A549 (cell line): ENCODE data around the gene BABAM1. TPM values are rescaled to one million over a fixed set of nuclear protein-coding genes. Genes with fewer than 3 reads are reported as not detected.

Source experiments
- ATAC-seq, 2 experiments: fragments of 200-7000 bp in 1 of 2; fragments of >200 bp in 1 of 2; cut with Nextera tagmentation in 1 of 2; cut with Tn5 transposase in 1 of 2; 3 replicates each; pipeline versions ENCODE4 v1.8.0 to v1.9.1; 2018 to 2020; ENCODE audit warnings: mild to moderate bottlenecking in 1 of 2, moderate library complexity in 1 of 2
- CTCF ChIA-PET: fragments of 300-600 bp; sonication (Branson Sonifier 250); formaldehyde crosslinking; extraction: SDS; loops from one replicate; lab custom pipeline; 2021; ENCODE audit warnings: antibody characterized with exemption, inconsistent platforms; lab: Yijun Ruan, JAX
- POLR2A ChIA-PET: fragments of 350-600 bp; formaldehyde crosslinking; extraction: SDS; loops from one replicate; lab custom pipeline; 2021; ENCODE audit warnings: antibody characterized with exemption, inconsistent platforms; lab: Yijun Ruan, JAX
- DNase-seq, 2 experiments: peaks; one replicate each; pipeline versions ENCODE4 v3.0.0 to v3.0.0-alpha.2; 2011 to 2016; ENCODE audit warnings: low read depth in 1 of 2, low spot score in 1 of 2
- FAIRE-seq: peaks from 2 replicates; lab custom pipeline; 2011; peaks lifted over from hg19 to GRCh38; lab: Jason Lieb, UNC
- H3K27ac ChIP-seq, 2 experiments: fragments of >200 bp; sonication (Bioruptor Twin); formaldehyde crosslinking; 3 replicates each; pipeline ENCODE4 v1.5.1; 2016 to 2017
- H3K4me1 ChIP-seq: fragments of >200 bp; sonication (Bioruptor Twin); formaldehyde crosslinking; 3 replicates; pipeline ENCODE4 v1.6.1; 2016
- H3K4me2 ChIP-seq: fragments of >200 bp; sonication (Bioruptor Twin); formaldehyde crosslinking; 3 replicates; pipeline ENCODE4 v1.6.1; 2016
- H3K4me3 ChIP-seq: fragments of >200 bp; sonication (Bioruptor Twin); formaldehyde crosslinking; 3 replicates; pipeline ENCODE4 v1.5.1; 2016
- H3K9me3 ChIP-seq: fragments of >200 bp; sonication (Bioruptor Twin); formaldehyde crosslinking; 3 replicates; pipeline ENCODE4 v1.6.1; 2016
- CTCF ChIP-seq: fragments of >200 bp; sonication (Bioruptor Twin); formaldehyde crosslinking; IDR thresholded peaks from 3 replicates; pipeline ENCODE4 v1.5.1; 2016
- E2F6 ChIP-seq: IDR thresholded peaks from 2 replicates; pipeline ENCODE4 v1.6.1; 2012; ENCODE audit warnings: low read depth, borderline replicate concordance
- FOSL2 ChIP-seq, 2 experiments: fragments of 450-650 bp in 1 of 2; fragments of >200 bp in 1 of 2; sonication (Bioruptor Twin) in 1 of 2; formaldehyde crosslinking; IDR thresholded peaks; 2 replicates each; pipeline versions ENCODE4 v1.5.0 to v1.6.1; 2016 to 2020; ENCODE audit warnings: mild to moderate bottlenecking in 1 of 2, moderate library complexity in 1 of 2
- HMGXB4 ChIP-seq: fragments of 250-450 bp; sonication (Bioruptor Pico); IDR thresholded peaks from 2 replicates; pipeline ENCODE4 v1.5.0; 2021; ENCODE audit warnings: mild to moderate bottlenecking, moderate library complexity, borderline replicate concordance
- JUN ChIP-seq, 2 experiments: fragments of >200 bp; sonication (Bioruptor Twin); formaldehyde crosslinking; IDR thresholded peaks; 2 replicates in 1 of 2; 3 replicates in 1 of 2; pipeline ENCODE4 v1.6.1; 2016 to 2017
- KDM1A ChIP-seq: fragments of 200-600 bp; sonication (generic); IDR thresholded peaks from 2 replicates; pipeline ENCODE4 v1.6.1; 2016; ENCODE audit warnings: low read depth, mild to moderate bottlenecking
- MAX ChIP-seq: IDR thresholded peaks from 2 replicates; pipeline ENCODE4 v1.6.1; 2012
- NR3C1 ChIP-seq: fragments of >200 bp; sonication (Bioruptor Twin); formaldehyde crosslinking; IDR thresholded peaks from 3 replicates; pipeline ENCODE4 v1.6.1; 2017
- PHF8 ChIP-seq: fragments of 200-600 bp; sonication (generic); IDR thresholded peaks from 2 replicates; pipeline ENCODE4 v1.6.1; 2016; ENCODE audit warnings: low read depth, mild to moderate bottlenecking, antibody characterized with exemption, moderate library complexity, borderline replicate concordance
- POLR2A ChIP-seq: IDR thresholded peaks from 2 replicates; pipeline ENCODE4 v1.6.1; 2012; ENCODE audit warnings: mild to moderate bottlenecking, low read length
- RAD21 ChIP-seq, 2 experiments: fragments of >200 bp in 1 of 2; sonication (Bioruptor Twin) in 1 of 2; formaldehyde crosslinking in 1 of 2; IDR thresholded peaks in 1 of 2; conservative IDR thresholded peaks in 1 of 2; 2 replicates in 1 of 2; 3 replicates in 1 of 2; pipeline ENCODE4 v1.6.1; 2012 to 2018; ENCODE audit warnings: inconsistent platforms in 1 of 2
- RNF2 ChIP-seq: fragments of 200-600 bp; sonication (generic); IDR thresholded peaks from 2 replicates; pipeline ENCODE4 v1.6.1; 2016; ENCODE audit warnings: low read depth, mild to moderate bottlenecking, antibody characterized with exemption, moderate library complexity, borderline replicate concordance
- SMC3 ChIP-seq: fragments of >200 bp; sonication (Bioruptor Twin); formaldehyde crosslinking; IDR thresholded peaks from 3 replicates; pipeline ENCODE4 v1.6.1; 2018; ENCODE audit warnings: inconsistent platforms
- WGBS: methylation state at CpG from one replicate; pipeline ENCODE4 v1.1.6; 2017; ENCODE audit errors: missing lambda C conversion rate; 5-methylcytosine and 5-hydroxymethylcytosine counted together
- polyA plus RNA-seq, 4 experiments: library from polyadenylated mRNA; depleted of rRNA in 3 of 4; stranded (reverse); fragments of >200 nt; fragmentation: RNase III in 1 of 4; extraction: RNeasy Plus Mini Kit Qiagen cat#74134 plus additional on column Dnase treatment in 1 of 4; gene quantifications; 2 replicates in 3 of 4; 3 replicates in 1 of 4; pipeline ENCODE4 v1.2.3, GENCODE V29; 2011 to 2017

Gene BABAM1
- polyA plus RNA-seq, 2 of the 4 experiments (the other 2 are of a cell fraction): 56.0 to 67.6 TPM

- Histone ChIP-seq H3K4me2 (peak overlapping the region; percentile 100), H3K27ac (peak overlapping the region; percentile 99 to 100), H3K4me1 (peaks cover 56% of the 10 kb centered on the region), H3K4me3 (peak overlapping the region; percentile 88), H3K9me3 (no peaks in the 10 kb centered on the region)
- peak; percentile 56 to 79 for ATAC-seq
- DNase-seq: peak in 1 of 2 experiments; percentile 73
- ChIA-PET CTCF (interaction anchor here (0.9 to 10.0 kb wide), 18 partner anchors 8 to 167 kb away, joined by 3 to 62 read pairs (median 4); partner anchors contain the start of genes ANKLE1, OCEL1 and USHBP1), POLR2A (interaction anchor here (1.2 to 2.0 kb wide), 3 partner anchors 9 to 32 kb away, joined by 7 to 18 read pairs (median 16); partner anchors contain the start of genes BABAM1, OCEL1 and USE1)
- TF ChIP-seq RNF2 (0 out of 2 replicates have a peak, but pooled peaks have one; percentile 77), KDM1A (no peak), SMC3 (peak; percentile 21; the same call in 1 of the 3 replicates), RAD21 (conservative IDR thresholded peaks at IDR 0.05 in 1 of 2, IDR thresholded peaks at IDR 0.05 in 1 of 2) (peak; percentile 22 to 29; a peak in 2 of 5 replicates), PHF8 (0 out of 2 replicates have a peak, but pooled peaks have one; percentile 13), FOSL2 (IDR thresholded peaks at IDR 0.05) (no peak), FOSL2 (CRISPR knock-in tag; IDR thresholded peaks at IDR 0.05) (no peak), CTCF (peak; percentile 48), MAX (peak; percentile 64; the same call in 1 of the 2 replicates), NR3C1 (no peak), E2F6 (peak; percentile 17; the same call in 1 of the 2 replicates)
- no peak for FAIRE-seq
- no CpG with 5 or more reads among the region's 80 CpGs for WGBS
Measured at GRCh38 chr19:17235300-17235970, 31.8 kb upstream of the BABAM1 start.

GRCh38 chr19:17235971-17236777, 31.1 kb upstream of the BABAM1 start:
- peak overlapping the region; percentile 99 to 100 for H3K27ac ChIP-seq
- DNase-seq (peak in 1 of 2 experiments; percentile 88), ATAC-seq (peak; percentile 68 to 69), FAIRE-seq (no peak)
- no peaks in the 10 kb centered on the region for H3K9me3 ChIP-seq
- ChIA-PET CTCF (interaction anchor here (0.6 to 10.0 kb wide), 16 partner anchors 7 to 167 kb away, joined by 3 to 62 read pairs (median 4); partner anchors contain the start of genes ANKLE1, OCEL1 and USHBP1), POLR2A (interaction anchor here (1.2 to 2.0 kb wide), 3 partner anchors 10 to 31 kb away, joined by 7 to 18 read pairs (median 16); partner anchors contain the start of genes BABAM1, OCEL1 and USE1)
- 0% methylated on average over 2 of the region's 27 CpGs for WGBS
- H3K4me2 ChIP-seq: peak overlapping the region; percentile 100
- H3K4me1 ChIP-seq: peaks cover 63% of the 10 kb centered on the region
- peak overlapping the region; percentile 88 for H3K4me3 ChIP-seq
- peak; percentile 34 for TF ChIP-seq POLR2A
- peak in 1 of 2 experiments; percentile 61; a peak in 2 of 5 replicates for TF ChIP-seq JUN (IDR thresholded peaks at IDR 0.05)
- no peak for TF ChIP-seq HMGXB4 (CRISPR knock-in tag)
